ENCODE measurements around the gene PPARD.

DNA sequence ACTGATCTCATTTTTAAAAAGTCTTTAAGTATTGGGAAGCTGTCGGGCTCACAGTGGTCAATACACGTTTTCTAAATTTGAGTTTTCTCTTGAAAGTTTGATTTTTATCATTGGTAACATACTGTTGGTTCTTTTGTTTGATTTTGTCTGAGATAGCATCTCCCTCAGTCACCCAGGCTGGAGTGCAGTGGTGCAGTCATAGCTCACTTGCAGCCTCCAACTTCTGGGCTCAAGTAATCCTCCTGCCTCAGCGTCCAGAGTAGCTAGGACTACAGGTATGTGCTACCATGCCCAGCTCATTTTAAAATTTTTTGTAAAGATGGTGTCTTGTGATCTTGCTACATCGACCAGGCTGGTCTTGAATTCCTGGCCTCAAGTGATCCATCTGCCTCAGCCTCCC lies 9.1 kb downstream of the PPARD start:
- TF ChIP-seq POLR2A (IDR thresholded peaks at IDR 0.05), result no peak
- TF ChIP-seq, protein P1, sequence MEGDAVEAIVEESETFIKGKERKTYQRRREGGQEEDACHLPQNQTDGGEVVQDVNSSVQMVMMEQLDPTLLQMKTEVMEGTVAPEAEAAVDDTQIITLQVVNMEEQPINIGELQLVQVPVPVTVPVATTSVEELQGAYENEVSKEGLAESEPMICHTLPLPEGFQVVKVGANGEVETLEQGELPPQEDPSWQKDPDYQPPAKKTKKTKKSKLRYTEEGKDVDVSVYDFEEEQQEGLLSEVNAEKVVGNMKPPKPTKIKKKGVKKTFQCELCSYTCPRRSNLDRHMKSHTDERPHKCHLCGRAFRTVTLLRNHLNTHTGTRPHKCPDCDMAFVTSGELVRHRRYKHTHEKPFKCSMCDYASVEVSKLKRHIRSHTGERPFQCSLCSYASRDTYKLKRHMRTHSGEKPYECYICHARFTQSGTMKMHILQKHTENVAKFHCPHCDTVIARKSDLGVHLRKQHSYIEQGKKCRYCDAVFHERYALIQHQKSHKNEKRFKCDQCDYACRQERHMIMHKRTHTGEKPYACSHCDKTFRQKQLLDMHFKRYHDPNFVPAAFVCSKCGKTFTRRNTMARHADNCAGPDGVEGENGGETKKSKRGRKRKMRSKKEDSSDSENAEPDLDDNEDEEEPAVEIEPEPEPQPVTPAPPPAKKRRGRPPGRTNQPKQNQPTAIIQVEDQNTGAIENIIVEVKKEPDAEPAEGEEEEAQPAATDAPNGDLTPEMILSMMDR (IDR thresholded peaks at IDR 0.05), result no peak
